GM13977 (cell line): ENCODE measurements around the gene IGFBP2.

Experiments used
- DNase-seq: peaks from one replicate; pipeline ENCODE4 v3.0.0; 2012; ENCODE audit warnings: low spot score
- in situ Hi-C: fragments of 300-500 bp; cut with MboI; formaldehyde crosslinking; loops from one replicate; pipeline ENCODE4 v1.12.0; 2022; ENCODE audit warnings: low sequenced_read_pairs, low pct_unique_long_range_greater_than_20kb, mixed read lengths, inconsistent platforms; ENCODE audit not compliant: unreplicated experiment
- TF ChIP-seq, protein P1 (sequence below): IDR thresholded peaks from 2 replicates; pipeline ENCODE4 v1.5.1; 2012; ENCODE audit warnings: mild to moderate bottlenecking, control low read depth; ENCODE audit not compliant: insufficient read depth; ENCODE audit errors: extremely low read depth, missing control alignments

IGFBP2 gene

DNA sequence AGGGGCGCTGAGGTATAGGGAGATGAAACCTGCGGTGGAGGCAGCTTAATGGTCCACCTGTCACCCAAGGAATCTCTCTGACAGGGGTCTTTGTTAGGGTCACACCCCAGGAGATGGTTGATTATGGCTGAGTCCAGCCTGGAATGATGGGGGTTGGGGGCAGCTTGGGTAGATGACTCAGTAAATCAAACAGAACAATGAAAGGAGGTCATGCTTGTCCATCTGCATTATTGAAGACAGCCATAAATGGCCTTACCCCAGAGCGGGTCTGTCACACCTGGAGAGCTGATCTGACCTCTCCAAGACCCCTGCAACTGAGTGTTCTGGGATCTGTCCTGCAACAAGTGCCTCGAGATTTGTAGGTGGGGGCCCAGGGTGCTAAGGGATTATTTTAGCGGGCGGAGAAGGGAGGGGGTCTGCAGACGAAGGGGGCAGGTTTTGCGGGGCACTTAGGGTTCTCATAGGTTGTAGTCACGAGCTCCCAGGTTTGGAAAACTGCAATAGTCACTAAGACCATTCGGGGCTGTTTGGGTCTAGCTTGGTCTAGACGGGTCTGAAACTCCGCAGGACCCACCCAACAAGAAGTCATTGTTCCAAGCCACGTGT lies 771 bp upstream of the IGFBP2 start:
- no peak for DNase-seq
- TF ChIP-seq, protein P1, sequence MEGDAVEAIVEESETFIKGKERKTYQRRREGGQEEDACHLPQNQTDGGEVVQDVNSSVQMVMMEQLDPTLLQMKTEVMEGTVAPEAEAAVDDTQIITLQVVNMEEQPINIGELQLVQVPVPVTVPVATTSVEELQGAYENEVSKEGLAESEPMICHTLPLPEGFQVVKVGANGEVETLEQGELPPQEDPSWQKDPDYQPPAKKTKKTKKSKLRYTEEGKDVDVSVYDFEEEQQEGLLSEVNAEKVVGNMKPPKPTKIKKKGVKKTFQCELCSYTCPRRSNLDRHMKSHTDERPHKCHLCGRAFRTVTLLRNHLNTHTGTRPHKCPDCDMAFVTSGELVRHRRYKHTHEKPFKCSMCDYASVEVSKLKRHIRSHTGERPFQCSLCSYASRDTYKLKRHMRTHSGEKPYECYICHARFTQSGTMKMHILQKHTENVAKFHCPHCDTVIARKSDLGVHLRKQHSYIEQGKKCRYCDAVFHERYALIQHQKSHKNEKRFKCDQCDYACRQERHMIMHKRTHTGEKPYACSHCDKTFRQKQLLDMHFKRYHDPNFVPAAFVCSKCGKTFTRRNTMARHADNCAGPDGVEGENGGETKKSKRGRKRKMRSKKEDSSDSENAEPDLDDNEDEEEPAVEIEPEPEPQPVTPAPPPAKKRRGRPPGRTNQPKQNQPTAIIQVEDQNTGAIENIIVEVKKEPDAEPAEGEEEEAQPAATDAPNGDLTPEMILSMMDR = no peak
- in situ Hi-C loops = no loop called here

DNA sequence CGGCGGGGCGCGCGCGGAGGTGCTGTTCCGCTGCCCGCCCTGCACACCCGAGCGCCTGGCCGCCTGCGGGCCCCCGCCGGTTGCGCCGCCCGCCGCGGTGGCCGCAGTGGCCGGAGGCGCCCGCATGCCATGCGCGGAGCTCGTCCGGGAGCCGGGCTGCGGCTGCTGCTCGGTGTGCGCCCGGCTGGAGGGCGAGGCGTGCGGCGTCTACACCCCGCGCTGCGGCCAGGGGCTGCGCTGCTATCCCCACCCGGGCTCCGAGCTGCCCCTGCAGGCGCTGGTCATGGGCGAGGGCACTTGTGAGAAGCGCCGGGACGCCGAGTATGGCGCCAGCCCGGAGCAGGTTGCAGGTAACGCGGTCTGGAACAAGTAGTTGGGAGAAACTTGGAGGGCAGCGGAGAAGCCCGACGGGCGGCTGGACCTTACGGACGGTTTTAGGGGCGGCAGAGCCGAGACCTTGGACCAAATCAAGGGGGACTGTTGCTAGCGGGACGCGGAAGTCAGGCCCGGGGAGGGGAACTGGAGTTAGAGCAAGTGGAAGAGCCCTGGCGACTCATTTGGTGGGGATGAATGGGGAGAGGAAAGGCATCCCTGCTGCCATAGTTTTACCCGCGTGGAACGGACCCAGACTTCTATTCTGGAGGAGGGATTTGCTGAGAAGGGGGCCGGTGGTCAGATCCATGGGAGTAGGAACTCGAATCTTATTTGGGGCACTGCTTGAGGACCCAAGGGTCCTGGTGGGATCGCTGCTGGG lies 573 bp downstream of the IGFBP2 start:
- TF ChIP-seq, protein P1 = no peak
- in situ Hi-C loops = no loop called here
- peak; percentile 40 for DNase-seq

DNA sequence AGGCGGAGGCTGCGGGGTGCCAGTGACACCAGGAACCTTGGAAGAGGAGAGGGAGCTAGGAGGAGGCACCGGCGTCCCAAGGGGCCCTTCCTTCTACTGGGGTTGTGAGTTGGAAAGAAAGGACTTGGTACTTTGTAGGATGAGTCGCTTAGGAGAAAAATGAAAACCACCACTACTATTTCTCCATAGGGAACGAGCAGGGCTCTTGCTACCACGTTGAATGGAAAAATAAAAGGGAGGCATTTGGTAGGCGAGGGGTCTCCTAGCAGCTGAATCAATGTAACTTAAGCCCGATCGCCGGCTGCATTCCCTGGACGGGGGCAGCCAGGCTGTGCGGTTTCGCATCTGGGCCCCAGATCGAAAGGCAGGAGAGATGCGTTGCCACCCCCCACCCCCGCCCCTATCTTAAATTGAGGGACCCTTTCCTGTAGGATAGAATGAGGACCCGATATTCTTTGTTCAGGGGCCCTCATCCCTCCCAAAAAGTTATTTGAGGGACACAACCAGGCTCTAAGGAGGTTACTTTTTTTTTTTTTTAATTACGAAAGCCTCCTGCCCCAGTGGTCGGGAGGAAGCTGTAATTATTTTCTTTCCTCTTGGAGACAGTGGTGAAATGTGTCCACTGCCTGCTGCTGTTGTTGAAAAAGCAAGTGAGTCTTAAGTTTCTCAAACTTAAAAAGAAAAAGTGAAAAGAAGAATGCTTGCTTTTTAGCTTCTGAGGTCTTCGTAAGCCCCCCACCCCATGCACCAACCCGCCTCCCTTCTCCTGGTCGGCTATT lies 1.3 kb downstream of the IGFBP2 start:
- no peak for DNase-seq
- TF ChIP-seq, protein P1 = no peak

DNA sequence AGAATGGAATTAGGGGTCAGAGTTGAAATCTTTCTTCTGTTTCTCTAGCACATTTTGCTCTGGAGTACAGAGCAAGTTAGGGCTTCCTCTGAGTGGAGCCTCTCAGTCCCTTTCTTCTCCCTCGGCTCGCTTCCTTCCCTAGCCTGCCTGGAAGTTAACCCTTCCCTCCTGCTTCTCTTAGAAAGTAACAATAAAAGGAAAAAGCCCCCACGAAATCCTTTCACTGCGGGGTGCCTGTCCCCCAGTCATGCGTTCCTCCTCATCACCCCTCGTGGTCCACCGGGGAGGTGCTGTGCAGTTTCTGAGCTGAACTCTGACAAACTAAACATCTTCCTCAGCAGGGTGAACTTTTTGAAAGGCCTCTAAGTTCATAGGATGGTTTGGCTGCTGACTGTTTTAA lies 2.0 kb downstream of the IGFBP2 start:
- in situ Hi-C loops = no loop called here
- TF ChIP-seq, protein P1 = no peak
- DNase-seq = peak; percentile 48

More for the DNA sequence above, 1.3 kb downstream of the IGFBP2 start:
- in situ Hi-C loops = no loop called here

DNA sequence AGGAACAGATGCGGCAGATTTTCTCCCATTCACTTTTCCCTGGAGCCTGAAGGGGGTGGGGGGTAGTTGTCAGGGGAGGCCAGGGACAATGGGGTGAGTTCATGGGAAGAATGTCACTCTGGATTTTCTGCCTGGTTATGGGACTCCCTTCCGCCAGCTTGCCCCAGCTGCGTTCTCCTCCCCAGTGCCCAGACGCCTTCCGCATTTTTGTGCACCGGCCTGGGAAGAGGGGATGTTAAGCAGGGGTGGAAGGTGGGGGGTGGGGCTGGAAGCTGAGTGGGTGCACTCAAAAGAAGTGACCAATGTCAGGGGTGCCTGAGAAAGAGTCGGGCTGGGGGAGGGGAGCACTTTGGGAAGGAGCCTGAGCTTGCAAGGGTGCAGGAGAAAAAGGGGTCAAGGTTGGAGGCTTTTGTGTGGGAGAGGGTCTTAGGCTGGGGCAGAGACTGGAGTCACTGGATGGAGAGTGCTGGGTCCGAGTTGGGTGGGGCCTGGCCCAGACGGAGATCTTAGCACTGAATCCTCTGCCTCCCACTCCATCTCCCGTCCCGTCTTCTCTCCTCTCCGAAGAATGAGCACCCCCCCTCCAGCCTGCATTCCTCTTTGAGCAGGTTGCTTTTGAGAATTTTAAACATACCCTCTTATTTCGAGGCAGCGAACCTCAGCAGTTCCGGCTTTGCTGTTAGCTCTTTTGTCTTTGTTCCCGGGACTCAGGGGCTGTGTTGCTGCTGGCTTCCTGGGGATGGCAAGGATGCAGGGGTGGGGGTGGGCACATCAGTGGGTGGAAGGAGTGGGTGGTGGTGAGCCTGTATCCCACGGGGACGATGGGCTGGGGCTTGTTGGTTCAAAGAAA lies 2.7 kb downstream of the IGFBP2 start:
- no peak for DNase-seq
- in situ Hi-C loops = no loop called here
- TF ChIP-seq, protein P1 = no peak
